Gastrocnemius medialis (tissue), 4 donors: ENCODE measurements around the gene MYCN. TPM values are rescaled to one million over a fixed set of nuclear protein-coding genes. Genes with fewer than 3 reads are reported as not detected.

Experiments used
- ATAC-seq, 2 donors: fragments of 150-250 bp; one replicate each; pipeline ENCODE4 v1.9.1; 2016
- DNase-seq, 2 donors: peaks; one replicate each; pipeline ENCODE4 v3.0.0-alpha.2; 2019
- H3K27ac ChIP-seq, 4 donors: fragments of 200-600 bp; sonication (generic); 1 replicate in 1 of 4; 2 replicates in 3 of 4; pipeline ENCODE4 v1.5.1; 2016 to 2018; ENCODE audit warnings: mild to moderate bottlenecking in 2 of 4, moderate library complexity in 1 of 4
- H3K27me3 ChIP-seq, 3 donors: fragments of 200-600 bp; sonication (generic) in 2 of 3; 1 replicate in 1 of 3; 2 replicates in 2 of 3; pipeline versions ENCODE4 v1.5.1 to v1.6.0; 2016 to 2019; ENCODE audit warnings: mild to moderate bottlenecking in 1 of 3, moderate library complexity in 1 of 3
- H3K36me3 ChIP-seq, 2 donors: fragments of 200-600 bp; sonication (generic) in 1 of 2; one replicate each; pipeline ENCODE4 v1.5.1; 2017 to 2018
- H3K4me1 ChIP-seq, 2 donors: fragments of 200-600 bp; sonication (generic) in 1 of 2; one replicate each; pipeline ENCODE4 v1.5.1; 2016 to 2017; ENCODE audit warnings: mild to moderate bottlenecking in 2 of 2
- H3K4me3 ChIP-seq, 4 donors: fragments of 200-600 bp; sonication (generic) in 3 of 4; 1 replicate in 1 of 4; 2 replicates in 3 of 4; pipeline ENCODE4 v1.5.1; 2016 to 2019; ENCODE audit warnings: mild to moderate bottlenecking in 2 of 4
- H3K9me3 ChIP-seq, 3 donors: fragments of 200-600 bp; sonication (generic) in 2 of 3; 1 replicate in 1 of 3; 2 replicates in 2 of 3; pipeline ENCODE4 v1.5.1; 2016 to 2019
- POLR2A ChIP-seq, 2 donors: fragments of 450-650 bp; IDR thresholded peaks; one replicate each; pipeline ENCODE4 v1.6.1; 2017; ENCODE audit warnings: antibody characterized with exemption in 2 of 2, mild to moderate bottlenecking in 2 of 2, moderate library complexity in 2 of 2
- in situ Hi-C, 4 donors: fragments of 200-750 bp; cut with MboI; loops; one replicate each; pipeline versions ENCODE4 v1.15.0 to v1.8.0; 2017; ENCODE audit warnings: low sequenced_read_pairs in 4 of 4
- intact Hi-C: fragments of 100-400 bp; cut with DNase I; formaldehyde crosslinking; loops from one replicate; pipeline ENCODE4 v1.15.1; 2023; ENCODE audit warnings: low total_unique reads
- total RNA-seq, 4 donors: library from RNA; depleted of rRNA; stranded (reverse); fragments of >200 nt; gene quantifications; one replicate each; pipeline versions ENCODE4 v1.1.0 to v1.2.3, GENCODE V29; 2016
- TF ChIP-seq, protein P1 (sequence below), 5 experiments: fragments of 450-650 bp in 3 of 5; fragments of 200-600 bp in 2 of 5; sonication (generic) in 2 of 5; IDR thresholded peaks in 4 of 5; conservative IDR thresholded peaks in 1 of 5; 1 replicate in 4 of 5; 2 replicates in 1 of 5; pipeline ENCODE4 v1.5.1; 2016 to 2019; ENCODE audit warnings: antibody characterized with exemption in 5 of 5, mild to moderate bottlenecking in 3 of 5, moderate library complexity in 3 of 5

The MYCN gene
- total RNA-seq, 4 donors from 2014 or later, result 0.17 to 0.25 TPM; not detected in 2

DNA sequence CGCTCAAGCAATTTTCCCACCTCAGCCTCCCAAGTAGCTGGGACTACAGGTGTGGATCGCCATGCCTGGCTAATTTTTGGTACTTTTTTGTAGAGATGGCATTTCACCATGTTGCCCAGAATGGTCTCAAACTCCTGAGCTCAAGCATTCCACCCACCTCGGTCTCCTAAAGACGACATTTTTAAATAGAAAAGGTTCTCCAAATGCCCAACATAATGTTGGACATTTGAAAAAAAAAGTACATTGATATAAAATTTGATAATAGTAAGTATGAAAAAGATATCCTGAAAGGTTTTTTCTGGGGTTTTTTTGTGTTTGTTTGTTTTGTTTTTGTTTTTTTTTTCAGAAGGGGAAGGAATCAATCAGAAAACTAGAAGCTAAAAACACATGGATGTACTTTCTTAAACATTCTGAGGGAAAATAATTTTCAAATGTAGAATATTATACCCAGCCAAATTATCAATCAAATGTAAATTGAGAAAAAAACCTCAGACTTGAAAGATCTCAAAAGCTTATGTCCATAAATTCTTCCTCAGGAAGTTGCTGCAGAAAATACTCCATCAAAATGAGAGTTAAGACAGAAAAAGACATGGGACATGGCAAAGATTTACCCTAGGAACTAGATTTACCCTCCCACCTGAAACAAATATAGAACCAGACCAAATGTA, 42.8 kb upstream of the MYCN start:
- DNase-seq, result no peak
- Histone ChIP-seq H3K9me3 (no peaks in the 10 kb centered on the region), H3K4me3 (no peak overlapping the region), H3K27me3 (no peaks in the 10 kb centered on the region), H3K27ac (no peak overlapping the region), H3K36me3 (no peaks in the 10 kb centered on the region), H3K4me1 (no peaks in the 10 kb centered on the region)
- ATAC-seq, result no peak
- intact Hi-C loops, result no loop called here
- in situ Hi-C loops, result no loop called here
- TF ChIP-seq, protein P1, sequence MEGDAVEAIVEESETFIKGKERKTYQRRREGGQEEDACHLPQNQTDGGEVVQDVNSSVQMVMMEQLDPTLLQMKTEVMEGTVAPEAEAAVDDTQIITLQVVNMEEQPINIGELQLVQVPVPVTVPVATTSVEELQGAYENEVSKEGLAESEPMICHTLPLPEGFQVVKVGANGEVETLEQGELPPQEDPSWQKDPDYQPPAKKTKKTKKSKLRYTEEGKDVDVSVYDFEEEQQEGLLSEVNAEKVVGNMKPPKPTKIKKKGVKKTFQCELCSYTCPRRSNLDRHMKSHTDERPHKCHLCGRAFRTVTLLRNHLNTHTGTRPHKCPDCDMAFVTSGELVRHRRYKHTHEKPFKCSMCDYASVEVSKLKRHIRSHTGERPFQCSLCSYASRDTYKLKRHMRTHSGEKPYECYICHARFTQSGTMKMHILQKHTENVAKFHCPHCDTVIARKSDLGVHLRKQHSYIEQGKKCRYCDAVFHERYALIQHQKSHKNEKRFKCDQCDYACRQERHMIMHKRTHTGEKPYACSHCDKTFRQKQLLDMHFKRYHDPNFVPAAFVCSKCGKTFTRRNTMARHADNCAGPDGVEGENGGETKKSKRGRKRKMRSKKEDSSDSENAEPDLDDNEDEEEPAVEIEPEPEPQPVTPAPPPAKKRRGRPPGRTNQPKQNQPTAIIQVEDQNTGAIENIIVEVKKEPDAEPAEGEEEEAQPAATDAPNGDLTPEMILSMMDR (IDR thresholded peaks at IDR 0.05 in 4 of 5, conservative IDR thresholded peaks at IDR 0.05 in 1 of 5), result no peak
- no peak for TF ChIP-seq POLR2A (IDR thresholded peaks at IDR 0.05)

DNA sequence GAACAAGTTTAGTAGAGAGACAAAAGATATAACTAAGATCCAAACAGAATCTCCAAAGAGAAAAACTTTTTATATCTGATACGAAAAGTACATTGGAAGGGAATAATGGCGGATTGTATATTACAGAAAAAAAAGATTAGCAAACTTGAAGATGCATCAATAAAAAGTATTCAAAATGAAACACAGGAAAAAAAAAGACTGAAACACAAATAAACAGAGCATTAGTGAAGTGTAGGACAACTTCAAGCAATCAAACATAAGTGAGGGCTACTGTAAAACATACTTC, 41.1 kb upstream of the MYCN start:
- Histone ChIP-seq H3K36me3 (no peaks in the 10 kb centered on the region), H3K27ac (no peak overlapping the region), H3K27me3 (no peaks in the 10 kb centered on the region), H3K9me3 (no peaks in the 10 kb centered on the region), H3K4me3 (no peak overlapping the region), H3K4me1 (no peaks in the 10 kb centered on the region)
- DNase-seq (no peak), ATAC-seq (no peak)
- intact Hi-C loops (no loop called here), in situ Hi-C loops (no loop called here)
- TF ChIP-seq POLR2A (IDR thresholded peaks at IDR 0.05), result no peak
- TF ChIP-seq, protein P1 (IDR thresholded peaks at IDR 0.05 in 4 of 5, conservative IDR thresholded peaks at IDR 0.05 in 1 of 5), result no peak

DNA sequence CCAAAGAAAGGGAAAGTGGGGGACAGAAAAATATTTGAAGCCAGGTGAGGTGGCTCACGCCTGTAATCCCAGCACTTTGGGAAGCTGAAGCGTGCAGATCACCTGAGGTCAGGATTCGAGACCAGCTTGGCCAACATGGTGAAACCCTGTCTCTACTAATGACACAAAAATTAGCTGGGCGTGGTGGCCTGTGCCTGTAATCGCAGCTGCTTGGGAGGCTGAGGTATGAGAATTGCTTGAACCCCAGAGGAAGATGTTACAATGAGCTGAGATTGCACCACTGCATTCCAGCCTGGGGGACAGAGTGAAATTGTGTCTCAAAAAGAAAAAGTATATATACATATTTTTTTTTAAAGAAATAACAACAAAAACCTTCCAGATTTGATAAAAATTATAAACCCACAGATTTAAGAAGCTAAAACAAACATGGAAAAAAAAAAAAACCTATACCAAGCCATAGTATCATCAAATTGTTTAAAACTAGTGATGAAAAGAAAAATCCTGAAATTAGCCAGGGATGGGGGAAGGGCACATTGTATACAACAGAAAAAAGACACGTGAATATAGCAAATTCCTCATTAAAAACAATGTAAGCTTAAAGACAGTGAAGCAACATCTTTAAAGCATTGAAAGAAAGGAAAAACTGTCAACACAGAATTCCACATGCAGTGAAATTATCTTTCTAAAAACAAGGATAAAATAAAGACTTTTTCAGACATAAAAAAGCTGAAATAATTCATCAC, 40.4 kb upstream of the MYCN start:
- ATAC-seq (no peak), DNase-seq (no peak)
- TF ChIP-seq, protein P1 (IDR thresholded peaks at IDR 0.05 in 4 of 5, conservative IDR thresholded peaks at IDR 0.05 in 1 of 5), result no peak
- TF ChIP-seq POLR2A (IDR thresholded peaks at IDR 0.05), result no peak
- intact Hi-C loops, result no loop called here
- Histone ChIP-seq H3K36me3 (no peaks in the 10 kb centered on the region), H3K4me3 (no peak overlapping the region), H3K27ac (no peak overlapping the region), H3K27me3 (no peaks in the 10 kb centered on the region), H3K4me1 (no peaks in the 10 kb centered on the region), H3K9me3 (no peaks in the 10 kb centered on the region)
- in situ Hi-C loops, result no loop called here

DNA sequence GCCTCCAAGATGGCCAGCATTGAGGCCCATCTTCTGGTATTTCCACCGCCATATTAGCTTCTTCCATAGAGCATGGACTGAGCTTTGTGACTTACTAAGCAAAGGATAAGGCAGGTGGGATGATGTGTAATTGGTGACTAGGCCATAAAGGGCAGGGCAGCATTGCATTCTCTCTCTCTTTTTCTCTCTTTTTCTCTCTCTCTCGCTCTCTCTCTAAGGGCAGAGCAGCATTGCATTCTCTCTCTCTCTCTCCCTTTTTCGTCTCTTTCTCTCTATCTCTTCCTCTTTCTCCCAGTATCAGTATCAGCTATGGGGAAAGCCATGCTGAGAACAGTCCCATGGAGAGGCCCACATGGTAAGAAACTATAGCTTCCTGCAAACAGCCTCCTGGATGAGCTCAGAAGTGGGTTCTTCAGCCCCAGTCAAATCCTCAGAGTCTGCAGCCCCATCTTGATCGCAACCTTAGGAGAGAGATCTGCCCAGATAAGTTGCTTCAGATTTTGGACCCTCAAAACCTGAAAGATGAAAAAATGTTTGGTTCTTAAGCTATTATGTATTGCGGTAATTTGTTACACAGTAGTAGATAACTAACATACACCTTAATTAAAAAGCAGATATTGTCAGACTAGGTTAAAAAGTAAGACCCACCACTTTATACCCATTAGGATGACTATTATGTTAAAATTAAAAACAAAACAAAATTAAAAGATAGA, 39.1 kb upstream of the MYCN start:
- Histone ChIP-seq H3K9me3 (no peaks in the 10 kb centered on the region), H3K4me3 (no peak overlapping the region), H3K36me3 (no peaks in the 10 kb centered on the region), H3K27me3 (no peaks in the 10 kb centered on the region), H3K4me1 (no peaks in the 10 kb centered on the region), H3K27ac (no peak overlapping the region)
- ATAC-seq (no peak), DNase-seq (no peak)
- no peak for TF ChIP-seq POLR2A (IDR thresholded peaks at IDR 0.05)
- TF ChIP-seq, protein P1 (IDR thresholded peaks at IDR 0.05 in 4 of 5, conservative IDR thresholded peaks at IDR 0.05 in 1 of 5), result no peak
- in situ Hi-C loops (no loop called here), intact Hi-C loops (no loop called here)
